ENCODE data around the gene APOBEC3C.
"Not testable (repeated sequence)": the region's sequence is repeated elsewhere in the genome, so short reads cannot be mapped to it uniquely, and the experiment has no call there.

APOBEC3C gene

GRCh38 chr22:39021552-39022250 is 7.6 kb downstream of the APOBEC3C start:
- Histone ChIP-seq H3K9me3 (no peaks in the 10 kb centered on the region), H3K36me3 (replicated peaks) (no peaks in the 10 kb centered on the region), H3K4me3 (no peak overlapping the region), H3K4me1 (no peaks in the 10 kb centered on the region), H3K27me3 (ENCODE audit: low read depth) (no peaks in the 10 kb centered on the region)
- in situ Hi-C loops (cut with MboI; ENCODE audit: low sequenced_read_pairs): no loop called here
- DNase-seq (ENCODE audit: low spot score in 2 of 2): no peak

- no peak for DNase-seq (ENCODE audit: low spot score in 2 of 2)
- Histone ChIP-seq H3K4me3 (no peak overlapping the region), H3K36me3 (replicated peaks) (no peaks in the 10 kb centered on the region), H3K9me3 (no peaks in the 10 kb centered on the region), H3K27me3 (ENCODE audit: low read depth) (no peaks in the 10 kb centered on the region), H3K4me1 (no peaks in the 10 kb centered on the region)
- in situ Hi-C loops (cut with MboI; ENCODE audit: low sequenced_read_pairs): no loop called here
Measured at GRCh38 chr22:39024519-39025308, 10.7 kb downstream of the APOBEC3C start.

- no peak for DNase-seq (ENCODE audit: low spot score in 2 of 2)
- Histone ChIP-seq H3K4me3 (no peak overlapping the region), H3K4me1 (no peaks in the 10 kb centered on the region), H3K27me3 (ENCODE audit: low read depth) (no peaks in the 10 kb centered on the region), H3K9me3 (no peaks in the 10 kb centered on the region), H3K36me3 (replicated peaks) (no peaks in the 10 kb centered on the region)
- in situ Hi-C loops (cut with MboI; ENCODE audit: low sequenced_read_pairs): no loop called here
Measured at GRCh38 chr22:39026509-39027150, 12.6 kb downstream of the APOBEC3C start.

- no peak for DNase-seq (ENCODE audit: low spot score in 2 of 2)
- in situ Hi-C loops (cut with MboI; ENCODE audit: low sequenced_read_pairs): no loop called here
- H3K4me1 ChIP-seq: no peaks in the 10 kb centered on the region
- H3K36me3 ChIP-seq (replicated peaks): no peaks in the 10 kb centered on the region
- H3K27me3 ChIP-seq (ENCODE audit: low read depth): no peaks in the 10 kb centered on the region
- H3K9me3 ChIP-seq: no peaks in the 10 kb centered on the region
- no peak overlapping the region for H3K4me3 ChIP-seq
Measured at GRCh38 chr22:39027717-39028116, 13.7 kb downstream of the APOBEC3C start.

GRCh38 chr22:39028281-39028680 is 14.2 kb downstream of the APOBEC3C start:
- Histone ChIP-seq H3K4me3 (no peak overlapping the region), H3K27me3 (ENCODE audit: low read depth) (no peaks in the 10 kb centered on the region), H3K9me3 (no peaks in the 10 kb centered on the region), H3K4me1 (no peaks in the 10 kb centered on the region), H3K36me3 (replicated peaks) (no peaks in the 10 kb centered on the region)
- DNase-seq (ENCODE audit: low spot score in 2 of 2): no peak
- in situ Hi-C loops (cut with MboI; ENCODE audit: low sequenced_read_pairs): no loop called here

GRCh38 chr22:39029227-39029626 is 15.2 kb downstream of the APOBEC3C start:
- Histone ChIP-seq H3K4me1 (no peaks in the 10 kb centered on the region), H3K36me3 (replicated peaks) (no peaks in the 10 kb centered on the region), H3K4me3 (no peak overlapping the region), H3K9me3 (no peaks in the 10 kb centered on the region), H3K27me3 (ENCODE audit: low read depth) (no peaks in the 10 kb centered on the region)
- in situ Hi-C loops (cut with MboI; ENCODE audit: low sequenced_read_pairs): no loop called here
- DNase-seq (ENCODE audit: low spot score in 2 of 2): no peak

GRCh38 chr22:39030705-39031104 is 16.6 kb downstream of the APOBEC3C start:
- no peaks in the 10 kb centered on the region for H3K36me3 ChIP-seq (replicated peaks)
- H3K27me3 ChIP-seq (ENCODE audit: low read depth): no peaks in the 10 kb centered on the region
- DNase-seq (ENCODE audit: low spot score in 2 of 2): no peak
- no peaks in the 10 kb centered on the region for H3K4me1 ChIP-seq
- in situ Hi-C loops (cut with MboI; ENCODE audit: low sequenced_read_pairs): no loop called here
- H3K4me3 ChIP-seq: no peak overlapping the region
- no peaks in the 10 kb centered on the region for H3K9me3 ChIP-seq

- H3K9me3 ChIP-seq; H3K27me3 ChIP-seq (ENCODE audit: low read depth); H3K36me3 ChIP-seq (replicated peaks); H3K4me1 ChIP-seq; DNase-seq (ENCODE audit: low spot score in 2 of 2); in situ Hi-C loops (cut with MboI; ENCODE audit: low sequenced_read_pairs); H3K4me3 ChIP-seq: not testable (repeated sequence)
Measured at GRCh38 chr22:39031434-39032295, 17.6 kb downstream of the APOBEC3C start.

- DNase-seq (ENCODE audit: low spot score in 2 of 2); H3K4me1 ChIP-seq; H3K27me3 ChIP-seq (ENCODE audit: low read depth); H3K4me3 ChIP-seq; in situ Hi-C loops (cut with MboI; ENCODE audit: low sequenced_read_pairs); H3K9me3 ChIP-seq; H3K36me3 ChIP-seq (replicated peaks): not testable (repeated sequence)
Measured at GRCh38 chr22:39037071-39037470, 23.0 kb downstream of the APOBEC3C start.

GRCh38 chr22:39039306-39040126 is 25.5 kb downstream of the APOBEC3C start:
- Histone ChIP-seq H3K9me3 (no peaks in the 10 kb centered on the region), H3K4me1 (peaks cover 7% of the 10 kb centered on the region), H3K4me3 (no peak overlapping the region), H3K27me3 (ENCODE audit: low read depth) (no peaks in the 10 kb centered on the region), H3K36me3 (replicated peaks) (no peaks in the 10 kb centered on the region)
- no peak for DNase-seq (ENCODE audit: low spot score in 2 of 2)
- in situ Hi-C loops (cut with MboI; ENCODE audit: low sequenced_read_pairs): no loop called here

- H3K9me3 ChIP-seq; in situ Hi-C loops (cut with MboI; ENCODE audit: low sequenced_read_pairs); H3K36me3 ChIP-seq (replicated peaks); H3K4me1 ChIP-seq; DNase-seq (ENCODE audit: low spot score in 2 of 2); H3K27me3 ChIP-seq (ENCODE audit: low read depth): not testable (repeated sequence)
- H3K4me3 ChIP-seq: peak overlapping the region; percentile 34
Measured at GRCh38 chr22:39040155-39040537, 26.1 kb downstream of the APOBEC3C start.

GRCh38 chr22:39040538-39041296 is 26.7 kb downstream of the APOBEC3C start, which contains the start of gene APOBEC3F:
APOBEC3F (plus strand) TSS chr22:39040864; CDS start chr22:39040961, 97 bp downstream.
- H3K9me3 ChIP-seq; in situ Hi-C loops (cut with MboI; ENCODE audit: low sequenced_read_pairs); H3K4me1 ChIP-seq; H3K27me3 ChIP-seq (ENCODE audit: low read depth); H3K36me3 ChIP-seq (replicated peaks): not testable (repeated sequence)
- DNase-seq (ENCODE audit: low spot score in 2 of 2): peak; percentile 28 to 79
- H3K4me3 ChIP-seq: peak within 1 kb of the TSS; percentile 34

Data from HAP-1 (cell line).